ENCODE measurements around the gene PRKCA. TPM values are rescaled to one million over a fixed set of nuclear protein-coding genes. Genes with fewer than 3 reads are reported as not detected.
A peak's percentile ranks its signal among the peaks of the same experiment; 100 is the strongest.

The PRKCA gene
- total and polyA plus RNA-seq, 9 of the 15 experiments (the other 6 are each of a cell fraction or from before 2014, with no cell fraction given): 3.2 to 33.0 (median 17.8) TPM

DNA sequence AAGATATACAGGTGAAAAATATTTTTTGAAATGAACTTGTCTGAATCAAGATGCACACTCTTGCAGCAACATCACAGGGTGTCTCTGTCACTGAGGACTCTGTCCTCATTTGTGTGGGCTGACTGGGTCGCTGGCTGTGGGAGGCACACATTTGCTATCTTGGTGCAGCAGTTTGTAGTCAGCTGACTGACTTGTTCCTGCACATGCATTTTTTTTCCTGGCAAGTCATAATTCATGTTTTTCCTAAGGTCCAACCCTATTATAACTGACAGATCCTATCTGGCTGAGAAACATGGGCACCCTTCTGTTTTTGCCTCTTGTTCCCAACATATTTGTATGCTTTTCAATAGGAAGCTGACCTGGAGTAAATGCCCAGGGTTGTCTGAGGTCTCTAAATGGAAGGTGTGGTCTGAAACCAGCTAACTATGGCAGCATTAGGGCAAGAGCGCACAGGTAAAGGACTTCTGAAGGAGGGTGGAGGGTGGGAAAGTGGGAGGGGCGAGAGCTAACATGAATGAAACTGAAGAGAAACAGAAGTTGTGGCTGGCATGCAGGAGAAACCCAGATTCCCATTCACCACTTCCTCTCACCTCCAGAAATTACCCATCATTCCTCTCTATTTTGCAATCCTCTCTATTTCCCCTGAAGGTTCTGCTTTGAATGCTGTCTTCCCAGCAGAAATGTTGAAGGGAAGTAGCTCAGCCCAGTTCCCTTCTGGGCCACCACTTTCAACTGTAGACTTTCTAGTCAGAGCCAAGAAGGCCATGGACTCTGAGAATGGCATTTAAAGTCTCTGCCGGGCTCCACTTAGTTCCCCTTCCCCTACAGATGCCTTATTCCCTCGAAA lies 166.1 kb downstream of the PRKCA start (continued):
- TF ChIP-seq, protein P1, sequence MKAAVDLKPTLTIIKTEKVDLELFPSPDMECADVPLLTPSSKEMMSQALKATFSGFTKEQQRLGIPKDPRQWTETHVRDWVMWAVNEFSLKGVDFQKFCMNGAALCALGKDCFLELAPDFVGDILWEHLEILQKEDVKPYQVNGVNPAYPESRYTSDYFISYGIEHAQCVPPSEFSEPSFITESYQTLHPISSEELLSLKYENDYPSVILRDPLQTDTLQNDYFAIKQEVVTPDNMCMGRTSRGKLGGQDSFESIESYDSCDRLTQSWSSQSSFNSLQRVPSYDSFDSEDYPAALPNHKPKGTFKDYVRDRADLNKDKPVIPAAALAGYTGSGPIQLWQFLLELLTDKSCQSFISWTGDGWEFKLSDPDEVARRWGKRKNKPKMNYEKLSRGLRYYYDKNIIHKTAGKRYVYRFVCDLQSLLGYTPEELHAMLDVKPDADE (conservative IDR thresholded peaks at IDR 0.05; ENCODE audit: control insufficient read depth, low read depth, low read length): no peak
- TF ChIP-seq SMARCB1 (IDR thresholded peaks at IDR 0.05; ENCODE audit: insufficient read length, low read depth) (no peak), SMC3 (conservative IDR thresholded peaks at IDR 0.05; ENCODE audit: insufficient read depth, low read depth, low read length) (no peak), TAF9B (IDR thresholded peaks at IDR 0.05; ENCODE audit: partially characterized antibody) (peak; percentile 81), TRIM24 (IDR thresholded peaks at IDR 0.05) (peak in 1 of 2 experiments; percentile 49; a peak in 1 of 4 replicates), PTTG1 (tag; IDR thresholded peaks at IDR 0.05; ENCODE audit: low read depth) (no peak), MYNN (IDR thresholded peaks at IDR 0.05) (peak; percentile 74), MYNN (CRISPR knock-in tag; IDR thresholded peaks at IDR 0.05) (no peak), PTBP1 (IDR thresholded peaks at IDR 0.05; ENCODE audit: low read depth, low read length) (no peak), ZNF75A (CRISPR knock-in tag; IDR thresholded peaks at IDR 0.05) (no peak), POLR2AphosphoS5 (IDR thresholded peaks at IDR 0.05; ENCODE audit: control insufficient read depth, insufficient read depth, low read depth, low read length) (peak; percentile 72; the same call in 1 of the 2 replicates), MEIS2 (IDR thresholded peaks at IDR 0.05; ENCODE audit: partially characterized antibody) (peak; percentile 99), CXXC5 (CRISPR knock-in tag; IDR thresholded peaks at IDR 0.05) (peak; percentile 53), ZNF384 (IDR thresholded peaks at IDR 0.05; ENCODE audit: low read depth, low read length) (peak; percentile 98), ZNF217 (CRISPR knock-in tag; IDR thresholded peaks at IDR 0.05) (no peak), ARHGAP35 (IDR thresholded peaks at IDR 0.05; ENCODE audit: partially characterized antibody) (no peak), MTA2 (IDR thresholded peaks at IDR 0.05; ENCODE audit: low read depth) (peak; percentile 79), SRSF9 (IDR thresholded peaks at IDR 0.05; ENCODE audit: borderline replicate concordance, low read depth, low read length) (no peak), FUS (optimal IDR thresholded peaks at IDR 0.05; ENCODE audit: low read depth, low read length) (no peak), NCOR1 (IDR thresholded peaks at IDR 0.05) (peak; percentile 92), GTF2F1 (IDR thresholded peaks at IDR 0.05; ENCODE audit: low read depth, low read length) (no peak)
- TF ChIP-seq, protein P2, sequence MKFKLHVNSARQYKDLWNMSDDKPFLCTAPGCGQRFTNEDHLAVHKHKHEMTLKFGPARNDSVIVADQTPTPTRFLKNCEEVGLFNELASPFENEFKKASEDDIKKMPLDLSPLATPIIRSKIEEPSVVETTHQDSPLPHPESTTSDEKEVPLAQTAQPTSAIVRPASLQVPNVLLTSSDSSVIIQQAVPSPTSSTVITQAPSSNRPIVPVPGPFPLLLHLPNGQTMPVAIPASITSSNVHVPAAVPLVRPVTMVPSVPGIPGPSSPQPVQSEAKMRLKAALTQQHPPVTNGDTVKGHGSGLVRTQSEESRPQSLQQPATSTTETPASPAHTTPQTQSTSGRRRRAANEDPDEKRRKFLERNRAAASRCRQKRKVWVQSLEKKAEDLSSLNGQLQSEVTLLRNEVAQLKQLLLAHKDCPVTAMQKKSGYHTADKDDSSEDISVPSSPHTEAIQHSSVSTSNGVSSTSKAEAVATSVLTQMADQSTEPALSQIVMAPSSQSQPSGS (CRISPR knock-in tag; IDR thresholded peaks at IDR 0.05): no peak
- TF ChIP-seq, protein P3, sequence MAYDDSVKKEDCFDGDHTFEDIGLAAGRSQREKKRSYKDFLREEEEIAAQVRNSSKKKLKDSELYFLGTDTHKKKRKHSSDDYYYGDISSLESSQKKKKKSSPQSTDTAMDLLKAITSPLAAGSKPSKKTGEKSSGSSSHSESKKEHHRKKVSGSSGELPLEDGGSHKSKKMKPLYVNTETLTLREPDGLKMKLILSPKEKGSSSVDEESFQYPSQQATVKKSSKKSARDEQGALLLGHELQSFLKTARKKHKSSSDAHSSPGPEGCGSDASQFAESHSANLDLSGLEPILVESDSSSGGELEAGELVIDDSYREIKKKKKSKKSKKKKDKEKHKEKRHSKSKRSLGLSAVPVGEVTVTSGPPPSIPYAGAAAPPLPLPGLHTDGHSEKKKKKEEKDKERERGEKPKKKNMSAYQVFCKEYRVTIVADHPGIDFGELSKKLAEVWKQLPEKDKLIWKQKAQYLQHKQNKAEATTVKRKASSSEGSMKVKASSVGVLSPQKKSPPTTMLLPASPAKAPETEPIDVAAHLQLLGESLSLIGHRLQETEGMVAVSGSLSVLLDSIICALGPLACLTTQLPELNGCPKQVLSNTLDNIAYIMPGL (CRISPR knock-in tag; IDR thresholded peaks at IDR 0.05): no peak
- TF ChIP-seq, protein P4, sequence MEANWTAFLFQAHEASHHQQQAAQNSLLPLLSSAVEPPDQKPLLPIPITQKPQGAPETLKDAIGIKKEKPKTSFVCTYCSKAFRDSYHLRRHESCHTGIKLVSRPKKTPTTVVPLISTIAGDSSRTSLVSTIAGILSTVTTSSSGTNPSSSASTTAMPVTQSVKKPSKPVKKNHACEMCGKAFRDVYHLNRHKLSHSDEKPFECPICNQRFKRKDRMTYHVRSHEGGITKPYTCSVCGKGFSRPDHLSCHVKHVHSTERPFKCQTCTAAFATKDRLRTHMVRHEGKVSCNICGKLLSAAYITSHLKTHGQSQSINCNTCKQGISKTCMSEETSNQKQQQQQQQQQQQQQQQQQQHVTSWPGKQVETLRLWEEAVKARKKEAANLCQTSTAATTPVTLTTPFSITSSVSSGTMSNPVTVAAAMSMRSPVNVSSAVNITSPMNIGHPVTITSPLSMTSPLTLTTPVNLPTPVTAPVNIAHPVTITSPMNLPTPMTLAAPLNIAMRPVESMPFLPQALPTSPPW (CRISPR knock-in tag; IDR thresholded peaks at IDR 0.05): peak; percentile 46

Data from K562 (cell line).